ENCODE data around the gene PRPF19. TPM values are rescaled to one million over a fixed set of nuclear protein-coding genes. Genes with fewer than 3 reads are reported as not detected.

Gene PRPF19
- polyA plus RNA-seq, 2 of the 4 experiments (the other 2 are of a cell fraction) = 41.1 to 177 TPM

- Histone ChIP-seq H3K4me3 (no peak overlapping the region), H3K27ac (no peak overlapping the region), H3K9me3 (no peaks in the 10 kb centered on the region), H3K4me2 (no peak overlapping the region), H3K4me1 (peaks cover 22% of the 10 kb centered on the region)
- ChIA-PET CTCF (interaction anchor here (0.9 to 12.3 kb wide), 5 partner anchors 9 to 46 kb away, joined by 3 to 79 read pairs (median 10); partner anchors contain the start of gene ZP1), POLR2A (no interaction called here)
- no peak for DNase-seq (ENCODE audit: low read depth in 1 of 2, low spot score in 1 of 2)
- TF ChIP-seq BCL3 (IDR thresholded peaks at IDR 0.05) (no peak), EHMT2 (IDR thresholded peaks at IDR 0.05; ENCODE audit: low read depth) (no peak), TFCP2L1 (CRISPR knock-in tag; IDR thresholded peaks at IDR 0.05) (no peak), CHD4 (IDR thresholded peaks at IDR 0.05; ENCODE audit: borderline replicate concordance) (no peak), HOXB5 (CRISPR knock-in tag; IDR thresholded peaks at IDR 0.05) (no peak), REST (IDR thresholded peaks at IDR 0.05) (no peak), KDM1A (IDR thresholded peaks at IDR 0.05; ENCODE audit: low read depth) (no peak), CBX2 (IDR thresholded peaks at IDR 0.05; ENCODE audit: borderline replicate concordance, low read depth) (no peak), RAD21 (conservative IDR thresholded peaks at IDR 0.05 in 1 of 2, IDR thresholded peaks at IDR 0.05 in 1 of 2) (no peak), GATA3 (IDR thresholded peaks at IDR 0.05; ENCODE audit: borderline replicate concordance) (no peak)
- no peak for ATAC-seq
- no peak for FAIRE-seq
- 100% methylated on average over 2 of the region's 2 CpGs for WGBS (ENCODE audit: missing lambda C conversion rate)
These were observed 30.3 kb downstream of the PRPF19 start for GRCh38 chr11:60876168-60876485.

- WGBS (ENCODE audit: missing lambda C conversion rate) = 86% methylated on average over 6 of the region's 7 CpGs
- FAIRE-seq (no peak), DNase-seq (ENCODE audit: low read depth in 1 of 2, low spot score in 1 of 2) (no peak), ATAC-seq (no peak)
- TF ChIP-seq CHD2 (IDR thresholded peaks at IDR 0.05; ENCODE audit: low read length, partially characterized antibody) (no peak), TP53 (CRISPR knock-in tag; IDR thresholded peaks at IDR 0.05) (no peak), FOSB (CRISPR knock-in tag; IDR thresholded peaks at IDR 0.05) (no peak), KDM1A (IDR thresholded peaks at IDR 0.05; ENCODE audit: low read depth) (no peak), POLR2AphosphoS2 (conservative IDR thresholded peaks at IDR 0.05; ENCODE audit: low read length) (no peak), ZFP36 (IDR thresholded peaks at IDR 0.05; ENCODE audit: borderline replicate concordance, partially characterized antibody) (no peak), NR3C1 (IDR thresholded peaks at IDR 0.05) (no peak), USF2 (IDR thresholded peaks at IDR 0.05) (no peak), HOXB13 (CRISPR knock-in tag; IDR thresholded peaks at IDR 0.05; ENCODE audit: low read depth) (no peak), ELK1 (IDR thresholded peaks at IDR 0.05; ENCODE audit: low read depth, low read length) (no peak), NPAS2 (CRISPR knock-in tag; IDR thresholded peaks at IDR 0.05; ENCODE audit: borderline replicate concordance) (no peak), SMC3 (IDR thresholded peaks at IDR 0.05) (no peak), BCL3 (IDR thresholded peaks at IDR 0.05) (no peak), HES2 (IDR thresholded peaks at IDR 0.05) (no peak), FOXS1 (CRISPR knock-in tag; IDR thresholded peaks at IDR 0.05) (no peak)
- POLR2A ChIA-PET = no interaction called here
- H3K4me3 ChIP-seq = no peak overlapping the region
- peaks cover 22% of the 10 kb centered on the region for H3K4me1 ChIP-seq
- H3K9me3 ChIP-seq = no peaks in the 10 kb centered on the region
- H3K4me2 ChIP-seq = no peak overlapping the region
- H3K27ac ChIP-seq = no peak overlapping the region
- CTCF ChIA-PET = interaction anchor here (1.0 to 12.3 kb wide), 5 partner anchors 9 to 46 kb away, joined by 3 to 79 read pairs (median 10); no protein-coding TSS in a partner anchor
These were observed 30.8 kb downstream of the PRPF19 start for GRCh38 chr11:60875366-60876167.

All from A549 (cell line).